ENCODE data around the gene ANGPT4. TPM values are rescaled to one million over a fixed set of nuclear protein-coding genes. Genes with fewer than 3 reads are reported as not detected.

ANGPT4 gene
- total and polyA plus RNA-seq, 4 donors: 0.02 to 0.67 (median 0.65) TPM; not detected in 1

GRCh38 chr20:844473-845225 lies 71.5 kb downstream of the ANGPT4 start:
- Histone ChIP-seq H3K9me3 (ENCODE audit: control insufficient read depth in 4 of 4, insufficient read depth in 3 of 4, low read length in 3 of 4) (no peaks in the 10 kb centered on the region), H3K4me3 (peak overlapping the region; percentile 12), H3K27ac (ENCODE audit: low read depth in 1 of 2, low read length in 1 of 2) (peak overlapping the region in 1 of 2 donors; percentile 60), H3K27me3 (ENCODE audit: control insufficient read depth in 3 of 3, insufficient read depth in 3 of 3, low read length in 2 of 3) (peaks cover 0 to 12% (median 0%) of the 10 kb centered on the region in 3 donors), H3K4me1 (ENCODE audit: control insufficient read depth in 5 of 5, insufficient read depth in 5 of 5, low read length in 5 of 5) (peaks cover 0 to 29% (median 3%) of the 10 kb centered on the region in 5 donors), H3K9ac (ENCODE audit: insufficient read depth in 1 of 2, low read length in 2 of 2) (no peak overlapping the region), H3K36me3 (ENCODE audit: control insufficient read depth in 4 of 4, insufficient read depth in 4 of 4, low read length in 4 of 4) (peaks cover 0 to 10% (median 2%) of the 10 kb centered on the region in 4 donors)
- no peak for TF ChIP-seq CTCF (IDR thresholded peaks at IDR 0.05; ENCODE audit: control extremely low read depth, extremely low read depth)
- 7 to 17% methylated on average over 42 to 47 of the region's 47 CpGs for WGBS, 2 donors
- peak; percentile 95 to 97 (median 95) for DNase-seq
- peak; percentile 92 for ATAC-seq (ENCODE audit: insufficient read depth, low FRiP score)

DNA sequence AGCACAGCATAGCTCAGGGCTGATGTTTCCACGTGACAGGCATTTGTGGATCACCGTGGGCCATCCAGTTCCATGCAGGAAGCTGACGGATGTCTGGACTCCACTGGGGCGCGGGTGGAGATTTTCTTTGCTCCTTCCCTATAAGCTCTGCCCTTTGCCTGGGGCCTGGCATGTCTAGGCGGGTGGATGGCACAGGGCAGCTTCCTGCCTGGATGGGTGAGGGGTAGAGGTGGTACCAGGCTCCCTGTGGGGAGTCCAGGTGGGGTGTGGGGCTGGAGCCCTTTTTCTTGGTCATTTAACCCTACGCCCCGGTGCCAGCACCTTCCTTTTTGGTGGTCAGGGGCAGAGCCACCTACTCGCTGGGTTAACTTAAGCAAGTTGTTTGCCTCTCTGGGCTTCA lies 72.2 kb downstream of the ANGPT4 start:
- peaks cover 0 to 10% (median 2%) of the 10 kb centered on the region in 4 donors for H3K36me3 ChIP-seq (ENCODE audit: control insufficient read depth in 4 of 4, insufficient read depth in 4 of 4, low read length in 4 of 4)
- no peaks in the 10 kb centered on the region for H3K9me3 ChIP-seq (ENCODE audit: control insufficient read depth in 4 of 4, insufficient read depth in 3 of 4, low read length in 3 of 4)
- peak overlapping the region in 1 of 2 donors; percentile 9 for H3K9ac ChIP-seq (ENCODE audit: insufficient read depth in 1 of 2, low read length in 2 of 2)
- ATAC-seq (ENCODE audit: insufficient read depth, low FRiP score) (no peak), DNase-seq (no peak)
- no peak for TF ChIP-seq CTCF (IDR thresholded peaks at IDR 0.05; ENCODE audit: control extremely low read depth, extremely low read depth)
- 75 to 81% methylated on average over 9 of the region's 9 CpGs for whole genome bisulfite sequencing, 2 donors
- peaks cover 0 to 12% (median 0%) of the 10 kb centered on the region in 3 donors for H3K27me3 ChIP-seq (ENCODE audit: control insufficient read depth in 3 of 3, insufficient read depth in 3 of 3, low read length in 2 of 3)
- H3K27ac ChIP-seq (ENCODE audit: low read depth in 1 of 2, low read length in 1 of 2): peak overlapping the region in 1 of 2 donors; percentile 12
- H3K4me3 ChIP-seq: no peak overlapping the region
- H3K4me1 ChIP-seq (ENCODE audit: control insufficient read depth in 5 of 5, insufficient read depth in 5 of 5, low read length in 5 of 5): peaks cover 0 to 29% (median 3%) of the 10 kb centered on the region in 5 donors

DNA sequence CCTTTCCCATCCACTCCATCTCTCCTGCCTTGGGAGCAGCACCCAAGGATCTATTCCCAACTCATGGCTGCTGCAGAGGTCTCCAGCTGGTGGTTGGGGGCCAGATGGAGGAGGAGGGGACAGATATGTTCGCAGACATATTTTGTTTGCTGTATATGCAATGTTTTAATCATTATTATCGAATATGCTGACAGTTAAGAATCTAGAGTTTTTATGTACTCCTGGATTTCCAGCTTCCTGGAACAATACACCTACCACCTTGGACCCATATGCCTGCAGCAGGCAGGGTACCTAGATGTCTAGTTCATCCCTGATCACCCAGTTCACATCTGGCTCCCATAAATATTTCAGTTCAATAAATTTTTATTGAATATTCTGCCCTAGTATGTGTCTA lies 73.6 kb downstream of the ANGPT4 start:
- ATAC-seq (ENCODE audit: insufficient read depth, low FRiP score) (no peak), DNase-seq (no peak)
- no peak overlapping the region for H3K9ac ChIP-seq (ENCODE audit: insufficient read depth in 1 of 2, low read length in 2 of 2)
- TF ChIP-seq CTCF (IDR thresholded peaks at IDR 0.05; ENCODE audit: control extremely low read depth, extremely low read depth): no peak
- H3K9me3 ChIP-seq (ENCODE audit: control insufficient read depth in 4 of 4, insufficient read depth in 3 of 4, low read length in 3 of 4): no peaks in the 10 kb centered on the region
- peak overlapping the region in 1 of 2 donors; percentile 27 for H3K27ac ChIP-seq (ENCODE audit: low read depth in 1 of 2, low read length in 1 of 2)
- no peak overlapping the region for H3K4me3 ChIP-seq
- peaks cover 0 to 29% (median 3%) of the 10 kb centered on the region in 5 donors for H3K4me1 ChIP-seq (ENCODE audit: control insufficient read depth in 5 of 5, insufficient read depth in 5 of 5, low read length in 5 of 5)
- peaks cover 0 to 12% (median 0%) of the 10 kb centered on the region in 3 donors for H3K27me3 ChIP-seq (ENCODE audit: control insufficient read depth in 3 of 3, insufficient read depth in 3 of 3, low read length in 2 of 3)
- H3K36me3 ChIP-seq (ENCODE audit: control insufficient read depth in 4 of 4, insufficient read depth in 4 of 4, low read length in 4 of 4): peaks cover 0 to 8% (median 2%) of the 10 kb centered on the region in 4 donors
- 74 to 84% methylated on average over 2 of the region's 2 CpGs for WGBS, 2 donors
